Smooth muscle cell (in vitro differentiated cells): ENCODE measurements around the gene SSX2IP. TPM values are rescaled to one million over a fixed set of nuclear protein-coding genes. Genes with fewer than 3 reads are reported as not detected.

Experiments
- DNase-seq: peaks from one replicate; lab custom pipeline; 2025; ENCODE audit not compliant: unreplicated experiment; lab: John Stamatoyannopoulos, UW
- H2AFZ ChIP-seq: fragments of 200-600 bp; sonication (generic); 2 replicates; pipeline ENCODE4 v1.6.0; 2016; ENCODE audit warnings: antibody characterized with exemption, low read depth, mild to moderate bottlenecking
- H3F3A ChIP-seq: fragments of 200-600 bp; sonication (generic); 2 replicates; pipeline ENCODE4 v1.6.0; 2017; ENCODE audit warnings: antibody characterized with exemption, low read depth
- H3K27ac ChIP-seq: fragments of 200-600 bp; sonication (generic); 2 replicates; pipeline ENCODE4 v1.5.1; 2016; ENCODE audit warnings: low read depth, mild to moderate bottlenecking
- H3K27me3 ChIP-seq: fragments of 200-600 bp; sonication (generic); 2 replicates; pipeline ENCODE4 v1.6.1; 2016; ENCODE audit warnings: low read depth, mild to moderate bottlenecking
- H3K36me3 ChIP-seq: fragments of 200-600 bp; sonication (generic); 2 replicates; pipeline ENCODE4 v1.5.1; 2016; ENCODE audit warnings: low read depth
- H3K4me1 ChIP-seq: fragments of 200-600 bp; sonication (generic); 2 replicates; pipeline ENCODE4 v1.5.1; 2016; ENCODE audit warnings: low read depth
- H3K4me2 ChIP-seq: fragments of 200-600 bp; sonication (generic); 2 replicates; pipeline ENCODE4 v1.6.0; 2016; ENCODE audit warnings: mild to moderate bottlenecking
- H3K4me3 ChIP-seq: fragments of 200-600 bp; sonication (generic); 2 replicates; pipeline ENCODE4 v1.5.1; 2016; ENCODE audit warnings: mild to moderate bottlenecking
- H3K79me2 ChIP-seq: fragments of 200-600 bp; sonication (generic); 2 replicates; pipeline ENCODE4 v1.6.0; 2016; ENCODE audit warnings: low read depth, mild to moderate bottlenecking
- H3K9ac ChIP-seq: fragments of 200-600 bp; sonication (generic); 2 replicates; pipeline ENCODE4 v1.6.0; 2016; ENCODE audit warnings: low read depth
- H3K9me3 ChIP-seq: fragments of 200-600 bp; sonication (generic); replicated peaks from 2 replicates; pipeline ENCODE4 v1.5.1; 2016; ENCODE audit warnings: low read depth
- H4K20me1 ChIP-seq: fragments of 200-600 bp; sonication (generic); 2 replicates; pipeline ENCODE4 v1.6.0; 2016; ENCODE audit warnings: low read depth
- CTCF ChIP-seq: fragments of 200-600 bp; sonication (generic); IDR thresholded peaks from 2 replicates; pipeline ENCODE4 v1.5.1; 2017; ENCODE audit warnings: borderline replicate concordance, mild to moderate bottlenecking, antibody characterized with exemption; ENCODE audit not compliant: insufficient read depth, poor library complexity, severe bottlenecking
- WGBS: methylation state at CpG from one replicate; pipeline ENCODE4 v1.1.7; 2016; ENCODE audit warnings: low lambda C conversion rate; 5-methylcytosine and 5-hydroxymethylcytosine counted together
- polyA plus RNA-seq: library from polyadenylated mRNA; unstranded; fragments of >200 nt; fragmentation: Nextera tagmentation; extraction: Ambion mirVana; gene quantifications from 2 replicates; pipeline ENCODE4 v1.2.1, GENCODE V29; 2016
- total RNA-seq: library from RNA; depleted of rRNA; stranded (reverse); fragments of >200 nt; gene quantifications from 2 replicates; pipeline ENCODE4 v1.2.3, GENCODE V29; 2014

SSX2IP gene
- total and polyA plus RNA-seq, 2 experiments from 2014 or later, result 27.4 to 69.7 TPM

- Histone ChIP-seq H3K4me2 (peak overlapping the region; percentile 23), H3F3A (peaks cover 29% of the 10 kb centered on the region), H3K9me3 (no peaks in the 10 kb centered on the region), H3K27me3 (no peaks in the 10 kb centered on the region), H3K79me2 (no peaks in the 10 kb centered on the region), H3K4me3 (no peak overlapping the region), H3K27ac (peak overlapping the region; percentile 23), H3K9ac (no peak overlapping the region), H3K4me1 (peaks cover 57% of the 10 kb centered on the region), H2AFZ (peak overlapping the region; percentile 56), H3K36me3 (no peaks in the 10 kb centered on the region), H4K20me1 (no peaks in the 10 kb centered on the region)
- WGBS, result 35% methylated on average over 3 of the region's 3 CpGs
- no peak for TF ChIP-seq CTCF
- no peak for DNase-seq
These were observed 25.2 kb upstream of the SSX2IP start for GRCh38 chr1:84715342-84716019.

GRCh38 chr1:84712276-84712874, 22.1 kb upstream of the SSX2IP start:
- Histone ChIP-seq H3K4me3 (no peak overlapping the region), H3K27me3 (no peaks in the 10 kb centered on the region), H3K36me3 (no peaks in the 10 kb centered on the region), H3K27ac (peak overlapping the region; percentile 66), H3K79me2 (no peaks in the 10 kb centered on the region), H3K9me3 (no peaks in the 10 kb centered on the region), H3K4me1 (peaks cover 39% of the 10 kb centered on the region), H3K4me2 (peak overlapping the region; percentile 79), H3K9ac (no peak overlapping the region), H4K20me1 (no peaks in the 10 kb centered on the region), H2AFZ (no peak overlapping the region), H3F3A (peaks cover 13% of the 10 kb centered on the region)
- no peak for DNase-seq
- TF ChIP-seq CTCF, result no peak
- 59% methylated on average over 3 of the region's 3 CpGs for WGBS

GRCh38 chr1:84711869-84712268, 21.6 kb upstream of the SSX2IP start:
- Histone ChIP-seq H3K27ac (peak overlapping the region; percentile 66), H2AFZ (no peak overlapping the region), H3K27me3 (no peaks in the 10 kb centered on the region), H4K20me1 (no peaks in the 10 kb centered on the region), H3F3A (peaks cover 13% of the 10 kb centered on the region), H3K4me1 (peaks cover 39% of the 10 kb centered on the region), H3K36me3 (no peaks in the 10 kb centered on the region), H3K9me3 (no peaks in the 10 kb centered on the region), H3K9ac (no peak overlapping the region), H3K4me2 (peak overlapping the region; percentile 79), H3K4me3 (no peak overlapping the region), H3K79me2 (no peaks in the 10 kb centered on the region)
- TF ChIP-seq CTCF, result no peak
- 16% methylated on average over 4 of the region's 4 CpGs for WGBS
- DNase-seq, result no peak
